T-helper 2 cell treated with Interferon-gamma antibody and Interleukin-4, amounts not matched to agents 100 ng/mL and 5 ng/mL, for 36 hours (primary cell): ENCODE results near the gene GRID1. TPM values are rescaled to one million over a fixed set of nuclear protein-coding genes. Genes with fewer than 3 reads are reported as not detected.

Experiments
- intact Hi-C: fragments of 100-400 bp; cut with micrococcal nuclease; formaldehyde crosslinking; loops from one replicate; pipeline ENCODE4 v1.15.1; 2023
- total RNA-seq: library from RNA; stranded (reverse); gene quantifications from 2 replicates; pipeline ENCODE4 v1.2.3, GENCODE V29; 2022

Gene GRID1
- total RNA-seq, 1 donor from 2014 or later, result not detected

DNA sequence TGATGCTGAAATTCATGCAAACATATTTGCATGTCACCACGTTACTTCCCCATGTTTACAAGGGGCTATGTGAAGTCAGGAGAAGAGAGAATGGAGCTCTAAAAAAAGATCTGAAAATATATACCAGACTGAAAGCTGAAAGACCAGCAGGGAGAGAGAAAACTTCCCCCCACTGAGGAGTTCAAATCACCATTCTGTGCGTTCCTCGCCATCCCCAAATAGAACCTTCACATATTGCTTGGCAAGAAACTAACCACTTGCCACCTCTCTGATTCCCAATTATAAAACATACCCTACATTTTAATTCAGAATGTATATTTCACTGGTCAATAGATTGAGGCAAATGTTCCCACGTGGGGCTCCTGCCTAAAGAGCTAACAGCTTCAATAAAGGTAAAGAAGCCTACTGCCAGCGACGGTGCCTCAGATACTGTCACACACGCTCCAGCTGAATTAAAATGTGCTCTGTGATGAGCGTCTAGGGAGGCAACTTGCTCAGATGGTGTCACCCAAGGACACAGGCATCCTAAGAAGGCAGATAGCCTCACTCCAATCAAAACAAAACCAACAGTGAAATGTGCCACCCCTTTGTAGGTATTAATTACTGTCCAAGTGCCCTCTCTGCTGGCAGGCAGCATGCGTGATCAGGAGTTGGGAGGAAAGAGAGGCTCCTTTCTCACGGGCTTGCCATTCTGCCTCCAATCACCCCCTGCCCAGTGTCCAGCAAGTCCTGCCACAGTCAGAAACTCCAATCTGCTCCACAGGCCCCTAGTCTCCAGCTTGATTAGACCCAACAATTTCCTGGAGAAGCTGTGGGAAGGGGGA lies 298.2 kb downstream of the GRID1 start:
- intact Hi-C loops, result no loop called here

DNA sequence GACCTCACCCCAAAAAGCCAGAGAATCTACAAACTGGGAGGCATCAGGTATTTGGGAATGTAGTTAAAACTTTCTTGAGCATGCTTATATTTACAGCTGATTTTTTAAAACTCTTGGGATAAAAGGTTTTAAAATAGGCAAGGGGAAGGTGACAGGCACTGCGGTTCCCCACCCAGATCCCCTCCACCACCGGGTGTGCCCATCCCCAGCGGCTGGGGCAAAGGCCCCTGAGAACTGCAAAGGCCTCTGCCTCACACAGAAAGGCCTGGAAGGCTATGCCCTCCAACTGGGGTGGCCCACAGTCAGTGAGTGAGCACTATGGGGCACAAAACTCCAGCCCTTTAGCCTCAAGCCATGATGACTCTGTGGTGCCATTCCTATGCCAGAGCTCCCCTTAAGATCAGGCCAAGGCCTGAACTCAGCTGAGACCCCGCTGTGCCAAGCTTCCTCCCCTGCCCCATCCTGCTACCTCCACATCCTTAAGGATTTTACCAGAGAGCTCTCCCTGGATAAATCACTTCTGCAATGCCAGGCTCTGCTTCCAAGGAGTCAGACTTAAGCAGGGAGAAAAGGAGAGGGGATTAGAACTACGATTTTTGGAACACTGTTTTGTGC lies 299.1 kb downstream of the GRID1 start:
- intact Hi-C loops, result no loop called here

DNA sequence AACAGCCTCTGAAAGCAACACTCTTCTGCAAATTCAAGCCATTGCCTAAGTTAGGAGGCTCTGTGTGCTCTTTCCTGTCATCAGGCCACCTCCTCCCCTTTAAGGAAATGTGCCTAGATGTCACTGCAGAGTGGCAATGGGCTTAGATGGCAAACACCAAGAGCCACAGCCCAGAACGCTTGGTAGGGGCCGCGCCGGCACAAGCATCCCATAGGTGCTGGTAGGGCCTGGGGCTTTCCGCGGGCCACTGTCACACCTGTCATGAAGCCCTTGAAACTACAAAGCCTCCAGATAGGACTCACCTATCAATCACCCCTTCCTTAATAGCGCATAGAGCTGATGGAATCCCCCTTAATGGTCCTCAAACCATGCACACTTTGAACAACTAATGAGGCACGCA lies 299.9 kb downstream of the GRID1 start:
- intact Hi-C loops, result no loop called here

DNA sequence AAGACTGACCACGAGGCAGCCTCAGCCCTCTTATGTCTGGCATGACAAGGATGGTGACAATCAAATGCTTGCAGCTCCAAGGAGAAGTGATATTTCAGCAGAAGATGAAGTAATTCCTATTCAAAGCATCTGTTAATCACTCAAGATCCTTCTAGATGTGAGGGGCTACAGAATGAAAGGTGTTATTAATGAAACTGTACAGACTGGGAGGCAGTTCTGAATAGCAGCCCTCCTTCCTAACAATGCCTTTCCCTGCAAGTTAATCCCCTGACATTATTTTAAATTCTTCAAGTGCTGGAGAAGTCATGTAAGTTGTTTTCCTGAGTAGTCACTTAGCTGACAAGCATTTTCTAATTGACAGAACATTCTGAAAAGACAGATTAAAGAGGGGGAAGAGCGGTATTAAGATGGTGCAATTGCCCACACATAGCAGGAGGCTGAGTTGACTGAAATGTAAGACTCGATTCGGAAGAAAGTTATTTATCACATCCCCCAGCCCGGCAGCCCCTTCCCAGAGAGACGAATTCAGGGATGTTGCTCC lies 300.8 kb downstream of the GRID1 start:
- intact Hi-C loops, result no loop called here

DNA sequence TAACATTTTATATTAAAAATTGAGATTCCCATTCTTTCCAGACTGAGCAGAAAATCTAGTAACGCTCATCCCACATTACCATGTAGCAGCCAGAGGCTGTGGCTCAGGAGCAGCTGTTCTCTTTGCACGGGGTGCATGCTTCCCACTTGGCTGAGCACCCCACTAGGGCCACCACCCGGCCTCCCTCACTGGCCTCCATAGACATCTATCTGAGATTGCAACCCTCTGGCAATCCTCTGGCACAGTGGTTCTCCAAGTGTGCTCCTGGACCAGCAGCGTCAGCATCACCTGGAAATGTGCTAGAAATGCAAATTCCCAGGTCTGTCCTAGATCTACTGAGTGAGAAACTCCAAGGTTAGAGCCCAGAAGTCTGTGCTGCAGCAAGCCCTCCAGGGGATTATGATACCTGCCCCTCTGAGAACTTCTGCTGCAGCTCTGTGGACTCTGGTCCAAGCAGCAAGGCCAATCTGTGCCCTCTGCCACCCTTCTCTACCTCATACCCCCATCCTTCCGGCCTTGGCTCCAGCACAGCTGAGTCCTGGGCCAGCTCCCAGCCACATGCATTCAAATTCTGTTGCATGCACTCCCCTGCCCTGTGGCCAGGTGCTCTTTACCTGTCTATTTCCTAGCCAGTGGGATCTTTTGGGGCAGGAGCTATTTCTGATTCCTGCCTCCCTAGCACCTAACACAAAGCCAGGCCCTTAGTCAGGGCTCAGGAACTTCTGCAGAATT lies 301.5 kb downstream of the GRID1 start:
- intact Hi-C loops, result no loop called here

DNA sequence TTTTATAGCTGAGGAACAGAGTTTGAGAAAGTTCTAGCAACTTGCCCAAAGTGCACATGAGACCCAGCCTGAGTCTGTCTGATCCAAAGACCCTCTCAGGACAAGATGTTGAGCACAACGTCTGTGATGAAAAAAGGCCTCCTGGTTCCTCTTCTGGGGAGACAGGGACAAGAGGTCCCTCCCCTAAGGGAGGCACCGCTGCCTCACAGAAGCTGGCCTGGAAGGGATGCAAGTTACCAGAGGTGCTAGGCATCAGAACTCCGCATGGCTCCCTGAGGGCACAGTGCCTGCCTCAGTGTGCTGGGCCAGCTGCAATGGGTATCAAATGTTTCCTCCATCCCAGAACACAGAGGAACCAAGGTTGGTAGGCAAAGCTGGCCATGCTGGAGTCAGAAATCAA lies 302.4 kb downstream of the GRID1 start:
- intact Hi-C loops, result no loop called here

DNA sequence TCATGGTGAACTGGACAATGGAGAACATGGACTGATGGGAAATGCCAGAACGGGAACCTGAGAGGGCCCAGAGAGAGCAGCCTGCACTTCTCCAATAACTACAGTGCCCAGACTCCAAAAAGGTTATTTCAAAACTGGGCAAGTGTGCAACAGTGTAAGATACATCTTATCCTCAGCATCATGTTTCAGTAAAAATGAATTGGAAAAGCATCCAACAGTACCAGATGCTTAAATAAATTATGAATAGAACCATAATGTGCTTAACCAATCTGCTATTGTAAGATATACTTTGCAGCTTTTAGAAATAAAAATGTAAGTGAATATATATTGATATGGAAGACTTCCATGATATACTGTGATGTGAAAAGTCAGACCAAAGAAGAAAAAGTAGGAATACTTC lies 303.3 kb downstream of the GRID1 start:
- intact Hi-C loops, result no loop called here

DNA sequence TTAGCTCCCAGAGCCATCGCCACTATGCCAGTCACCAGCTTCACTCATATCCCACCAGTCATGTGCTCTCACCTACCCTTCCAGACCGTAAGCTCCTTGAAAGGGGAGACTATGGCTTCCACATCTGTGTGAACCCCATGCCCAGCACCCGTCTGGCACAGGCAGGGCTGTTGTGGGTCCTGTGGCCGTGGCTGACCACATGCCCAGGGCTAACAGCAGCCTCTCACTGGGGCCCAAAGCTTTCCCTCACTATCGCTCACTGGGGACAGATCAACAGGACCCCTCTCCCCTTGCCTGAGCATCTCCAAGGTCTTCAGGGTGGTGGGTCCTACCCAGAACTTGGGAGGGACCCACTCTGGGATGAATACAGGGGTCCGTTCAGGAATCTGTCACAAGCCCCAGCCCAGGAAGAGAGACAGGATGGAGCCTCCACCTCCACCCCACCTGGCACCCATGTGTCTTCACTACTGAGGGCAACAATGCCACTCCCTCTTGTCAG lies 303.9 kb downstream of the GRID1 start:
- intact Hi-C loops, result no loop called here

DNA sequence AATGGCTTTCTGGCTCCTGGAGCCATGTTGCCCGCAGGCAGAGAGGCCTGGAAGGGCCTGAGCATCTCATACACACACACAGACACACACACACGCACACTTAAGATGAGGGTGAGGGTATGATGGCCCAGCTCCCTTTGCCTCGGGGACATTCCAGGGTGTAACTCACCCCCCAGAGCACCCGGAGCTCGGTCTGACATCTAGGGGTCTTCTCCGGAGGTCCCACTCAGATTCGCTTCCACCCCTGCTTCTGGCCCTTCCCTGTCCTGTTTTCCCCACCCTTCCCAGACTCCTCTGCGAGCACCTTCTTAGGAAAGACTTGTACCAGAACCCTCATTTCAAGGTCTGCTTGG lies 304.4 kb downstream of the GRID1 start:
- intact Hi-C loops, result no loop called here

DNA sequence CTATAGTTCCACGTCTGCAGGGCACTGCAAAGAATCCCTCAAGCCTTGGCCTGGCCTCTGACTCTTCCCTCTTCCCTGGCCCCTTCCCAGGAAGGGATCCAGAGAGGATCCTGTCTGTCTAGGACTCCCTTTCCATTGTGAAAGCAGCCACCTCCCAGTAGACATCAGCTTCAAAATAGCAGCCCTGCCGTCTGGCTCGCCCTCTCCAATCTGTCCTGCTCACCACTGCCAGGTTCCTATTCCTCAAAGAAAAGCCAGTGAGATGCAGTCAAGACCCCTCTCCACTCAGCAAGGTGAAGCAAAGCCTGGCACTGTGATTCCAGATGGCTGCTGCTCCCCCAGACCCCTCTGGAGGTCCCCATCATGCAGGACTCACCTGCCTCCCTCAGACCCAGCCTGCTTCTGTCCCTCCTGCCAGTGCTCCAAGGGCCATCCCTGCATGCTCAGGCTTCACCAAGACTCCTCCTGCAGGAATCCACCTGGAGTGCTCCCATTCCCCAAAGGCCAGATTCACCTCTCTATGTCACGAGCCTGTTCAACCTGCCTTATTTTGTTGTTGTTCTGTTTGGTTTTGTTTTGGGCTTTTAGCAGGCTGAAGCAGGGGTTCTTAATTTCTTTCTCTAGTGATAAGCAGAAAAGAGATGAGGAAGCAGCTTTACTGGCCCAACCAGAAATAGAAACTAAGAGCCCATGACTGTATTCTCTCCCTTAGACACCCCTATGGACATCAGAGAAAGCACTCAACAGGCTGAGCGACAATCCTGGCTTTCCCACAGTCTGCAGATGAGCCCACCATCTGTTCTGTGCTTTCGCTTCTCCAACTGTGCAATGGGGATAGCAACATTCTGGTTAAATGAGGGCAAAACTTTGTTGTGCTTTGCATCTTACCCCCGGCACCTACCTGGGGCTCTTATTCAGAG lies 305.1 kb downstream of the GRID1 start:
- intact Hi-C loops, result no loop called here

DNA sequence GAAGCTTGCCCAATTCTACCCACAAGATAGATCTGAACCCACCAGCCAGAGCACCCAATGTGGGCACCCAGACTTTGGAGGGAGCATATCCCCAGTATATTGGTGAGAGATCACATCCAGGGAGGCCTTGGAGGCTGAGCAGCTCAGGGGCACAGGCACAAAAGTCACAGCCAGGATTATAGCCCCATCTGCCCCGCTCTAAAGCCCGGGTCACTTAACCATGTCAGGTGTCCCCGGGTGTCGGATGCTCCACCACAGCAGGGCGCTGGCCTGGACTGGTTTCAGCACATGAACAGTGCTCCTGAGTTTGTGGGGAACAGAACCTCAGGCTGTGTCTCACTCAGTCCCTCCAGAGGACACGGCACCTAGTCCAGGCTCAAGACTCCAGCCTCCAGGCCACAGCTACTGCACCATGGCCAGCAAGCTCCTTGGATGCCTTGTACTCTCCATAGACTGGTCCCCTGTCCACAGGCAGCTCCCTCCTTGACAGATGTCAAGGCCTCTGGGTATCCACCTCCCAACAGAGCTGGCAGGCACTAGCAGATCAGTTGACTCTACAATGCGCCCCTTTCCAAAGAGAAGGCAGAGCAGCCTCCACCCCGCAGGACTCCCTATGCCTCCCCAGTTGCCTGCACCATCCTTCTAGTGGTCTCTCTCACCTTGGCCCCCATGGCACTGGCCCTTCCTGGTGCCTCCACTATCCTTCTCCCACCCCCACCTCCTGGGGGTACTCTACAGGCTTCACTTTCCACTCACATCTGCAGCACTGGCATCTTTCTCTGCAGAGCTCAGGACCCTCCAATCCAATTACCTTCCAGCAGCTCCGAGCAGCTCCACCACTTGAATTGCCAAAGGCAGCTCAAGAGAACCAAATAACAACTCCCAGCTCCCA lies 306.0 kb downstream of the GRID1 start:
- intact Hi-C loops, result no loop called here

DNA sequence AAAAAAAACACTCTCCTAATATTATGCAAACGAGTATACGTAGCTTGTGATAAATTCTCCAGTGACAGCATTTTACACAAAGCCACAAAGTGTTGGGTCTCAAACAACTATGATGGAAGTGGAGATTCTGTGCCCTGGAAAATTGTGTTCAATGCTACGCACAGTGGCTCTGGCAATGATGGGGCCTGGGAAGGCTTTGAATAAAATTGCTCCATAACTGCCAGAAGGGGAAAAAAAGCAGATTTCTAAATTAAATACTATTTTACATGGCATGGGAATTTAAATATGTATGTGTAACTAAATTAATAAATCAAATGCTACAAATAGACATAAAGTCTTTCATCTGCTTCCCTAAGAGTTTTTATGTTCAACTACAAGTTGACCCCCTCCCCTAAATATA lies 306.7 kb downstream of the GRID1 start:
- intact Hi-C loops, result no loop called here

DNA sequence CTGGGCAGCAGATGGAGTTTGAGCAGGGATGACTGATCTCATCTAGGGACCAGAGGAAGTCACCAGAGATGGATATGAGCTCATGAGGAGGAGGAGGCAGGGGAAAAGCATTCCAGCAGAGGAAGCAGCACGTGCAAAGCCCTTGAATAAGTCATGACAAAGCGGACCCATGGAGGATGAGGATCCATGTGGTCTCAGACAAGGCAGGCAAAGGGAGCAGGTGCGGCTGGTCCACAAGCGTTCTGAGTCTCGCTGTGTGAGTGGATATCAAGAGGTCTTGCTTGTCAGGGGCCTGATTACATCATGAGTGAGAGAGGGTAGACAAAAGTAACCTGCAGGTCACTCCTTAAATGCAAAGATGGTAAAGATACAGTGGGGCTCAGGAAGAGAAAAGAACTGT lies 307.6 kb downstream of the GRID1 start:
- intact Hi-C loops, result no loop called here

DNA sequence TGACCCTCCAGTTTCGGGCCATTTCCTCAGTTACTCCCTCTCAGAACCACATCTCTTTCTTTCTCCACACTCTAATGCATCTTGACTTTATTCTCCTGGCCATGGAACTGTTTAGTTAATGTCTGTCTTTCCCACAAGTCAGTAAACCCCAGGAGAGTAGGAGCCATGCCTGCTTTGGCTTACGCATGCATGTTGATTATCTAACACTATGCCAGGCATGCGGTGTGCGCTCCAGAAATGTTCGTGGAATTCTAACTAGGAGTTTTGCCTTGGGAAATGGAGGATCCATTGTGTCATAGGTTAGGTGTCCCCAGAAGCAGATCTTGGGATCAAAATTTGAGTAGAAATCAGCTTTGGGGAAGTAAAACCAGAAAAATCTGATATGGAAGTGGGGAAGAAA lies 308.9 kb downstream of the GRID1 start:
- intact Hi-C loops, result no loop called here

DNA sequence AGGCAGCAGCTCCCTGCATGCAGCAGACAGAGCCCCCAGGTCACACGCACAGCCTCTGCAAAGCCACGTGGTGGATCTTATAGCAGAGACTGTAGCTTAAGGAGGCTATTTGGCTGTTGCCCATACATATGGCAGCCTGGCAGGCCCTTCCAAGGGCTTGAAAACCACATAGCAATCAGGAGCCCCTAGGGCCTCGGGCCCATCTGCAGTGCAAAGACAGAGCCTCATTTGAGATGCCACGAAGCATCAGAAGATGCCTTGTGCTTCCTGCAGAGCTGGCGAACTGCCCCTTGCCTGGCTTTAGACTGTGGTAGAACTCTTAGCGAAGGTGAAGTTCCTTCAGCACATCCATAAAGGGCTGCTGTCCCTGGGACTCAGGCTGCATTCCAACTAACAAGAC lies 309.9 kb downstream of the GRID1 start:
- intact Hi-C loops, result no loop called here

DNA sequence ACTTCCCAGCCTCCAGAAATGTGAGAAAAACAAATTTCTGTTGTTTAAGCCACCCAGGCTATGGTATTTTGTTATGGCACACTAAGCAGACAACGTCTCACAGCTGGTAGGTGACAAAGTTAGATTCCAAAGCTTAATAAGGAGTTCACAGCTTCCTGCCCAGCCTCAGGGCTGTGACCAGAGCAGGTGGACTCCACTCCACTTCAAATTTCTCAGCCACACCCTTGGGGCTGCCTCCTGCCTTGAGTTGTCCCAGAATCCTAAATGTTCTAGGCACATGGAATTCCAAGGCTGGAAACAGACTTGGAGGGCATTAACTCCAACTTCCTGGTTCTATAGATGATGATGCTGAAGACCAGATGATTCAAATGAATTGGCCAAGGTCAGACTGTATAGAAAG lies 310.7 kb downstream of the GRID1 start:
- intact Hi-C loops, result no loop called here

DNA sequence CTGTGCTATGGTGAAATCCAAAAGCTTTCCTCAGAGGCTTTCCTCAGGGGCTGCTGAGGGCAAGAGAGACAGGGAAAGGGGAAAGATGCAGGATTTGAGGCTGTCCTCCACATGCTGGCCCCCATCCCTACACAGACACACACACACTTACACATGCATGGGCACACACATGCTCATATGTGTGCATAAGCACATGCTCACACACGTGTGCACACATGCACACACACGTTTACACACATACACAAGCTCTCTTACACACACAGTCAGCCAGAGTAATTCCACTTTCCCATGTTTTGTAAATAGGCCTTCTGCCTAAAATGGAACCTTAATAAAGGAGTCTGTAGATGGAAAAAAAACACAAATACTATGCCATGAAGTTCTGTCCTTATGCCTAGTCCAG lies 312.9 kb downstream of the GRID1 start:
- intact Hi-C loops, result no loop called here

DNA sequence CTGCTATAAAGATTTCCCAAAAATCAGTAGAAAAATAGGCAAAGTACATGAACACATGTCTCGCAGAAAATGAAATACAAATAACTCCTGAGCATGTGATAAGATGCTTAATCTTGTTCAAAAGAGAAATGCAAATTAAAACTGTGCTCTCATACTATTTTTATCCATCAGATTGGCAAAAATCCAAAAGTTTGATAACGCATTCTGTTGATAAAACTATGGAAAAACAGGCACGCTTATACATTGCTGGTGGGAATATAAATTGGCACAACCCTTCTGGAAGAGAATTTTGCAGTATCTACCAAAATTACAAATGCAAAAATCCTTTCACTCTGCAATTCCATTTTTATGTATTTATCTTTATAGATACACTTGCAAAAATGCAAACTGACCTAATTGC lies 315.0 kb downstream of the GRID1 start:
- intact Hi-C loops, result no loop called here

DNA sequence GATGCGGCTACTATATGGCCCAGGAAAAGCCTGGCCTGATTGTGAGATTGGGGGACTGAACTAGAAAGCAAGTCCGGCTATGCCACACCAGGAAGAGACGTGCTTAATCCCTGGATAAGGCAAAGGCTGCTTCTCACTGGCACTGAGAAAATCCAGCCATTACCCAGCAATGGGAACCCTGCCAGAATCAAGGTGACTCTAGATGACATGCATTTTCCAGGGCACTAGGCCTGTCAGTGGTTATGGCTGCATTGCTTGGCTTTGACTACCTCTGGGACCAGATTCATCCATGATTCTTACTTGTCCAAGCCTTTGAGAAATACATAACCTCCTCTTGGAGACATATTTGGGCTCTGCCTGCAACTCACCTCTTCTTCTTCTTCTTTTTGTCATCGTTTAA lies 317.2 kb downstream of the GRID1 start:
- intact Hi-C loops, result no loop called here

DNA sequence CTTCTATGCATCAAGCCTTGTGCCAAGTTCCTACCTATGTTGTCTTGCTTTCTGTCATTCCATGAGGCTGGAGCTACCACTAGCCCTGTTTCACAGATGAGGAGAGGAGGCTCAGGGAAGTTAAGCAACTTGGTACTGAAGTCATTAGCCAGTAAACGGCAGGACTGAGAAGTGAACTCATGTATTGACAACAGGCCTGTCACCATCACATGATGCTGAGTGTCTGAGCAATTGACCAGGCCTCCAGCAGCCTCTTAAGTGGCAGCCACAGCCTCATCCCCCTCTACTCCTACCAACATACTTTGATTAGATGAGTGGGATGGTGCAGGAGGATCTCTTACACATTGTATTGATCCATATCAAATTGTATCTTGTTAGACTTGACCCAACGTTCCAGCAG lies 317.6 kb downstream of the GRID1 start:
- intact Hi-C loops, result no loop called here
